Right forelimb (tissue), 1 donor: Measurements from ENCODE around the gene CAV3.

Experiments used
- DNase-seq: peaks from one replicate; pipeline ENCODE4 v3.0.0-alpha.2; 2018

Gene CAV3

DNA sequence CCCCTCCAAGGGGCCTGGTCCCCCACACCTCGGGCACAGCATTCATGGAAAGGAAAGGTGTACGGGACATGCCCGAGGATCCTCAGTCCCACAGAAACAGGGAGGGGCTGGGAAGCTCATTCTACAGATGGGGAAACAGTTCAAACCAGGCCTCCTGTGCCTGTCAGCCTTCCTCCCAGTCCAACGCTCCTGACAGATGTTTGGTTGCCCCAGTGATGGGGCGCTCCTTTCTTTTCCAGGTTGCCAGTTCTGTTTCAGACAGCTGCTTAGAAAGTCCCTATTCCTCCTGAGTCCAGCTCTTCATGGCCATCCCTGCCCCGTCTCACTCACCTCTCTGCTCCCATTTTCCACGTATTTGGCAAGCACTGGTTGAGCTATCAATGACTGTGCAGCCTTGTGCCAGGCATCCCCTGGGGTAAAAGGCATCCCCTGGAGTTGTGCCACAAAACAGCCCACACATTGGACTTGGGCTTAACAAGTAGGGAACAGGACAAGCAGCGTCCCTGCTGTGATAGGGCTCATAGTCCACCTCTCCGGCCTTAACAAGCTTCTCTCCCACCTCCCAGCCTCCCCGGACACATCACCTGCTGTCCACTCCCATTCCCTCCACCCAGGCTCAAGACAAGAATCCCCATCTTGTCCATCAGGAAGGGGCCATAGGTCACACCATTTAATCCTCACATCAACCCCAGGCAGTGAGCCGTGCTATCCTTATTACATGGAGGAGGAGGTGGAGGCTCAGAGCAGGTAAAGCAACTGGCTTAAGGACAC lies 29.2 kb downstream of the CAV3 start:
- DNase-seq = peak; percentile 31

GRCh38 chr3:8764528-8764927 lies 30.9 kb downstream of the CAV3 start:
- peak; percentile 15 for DNase-seq

- peak; percentile 38 for DNase-seq
Observed at GRCh38 chr3:8765528-8765927, 31.9 kb downstream of the CAV3 start.

DNA sequence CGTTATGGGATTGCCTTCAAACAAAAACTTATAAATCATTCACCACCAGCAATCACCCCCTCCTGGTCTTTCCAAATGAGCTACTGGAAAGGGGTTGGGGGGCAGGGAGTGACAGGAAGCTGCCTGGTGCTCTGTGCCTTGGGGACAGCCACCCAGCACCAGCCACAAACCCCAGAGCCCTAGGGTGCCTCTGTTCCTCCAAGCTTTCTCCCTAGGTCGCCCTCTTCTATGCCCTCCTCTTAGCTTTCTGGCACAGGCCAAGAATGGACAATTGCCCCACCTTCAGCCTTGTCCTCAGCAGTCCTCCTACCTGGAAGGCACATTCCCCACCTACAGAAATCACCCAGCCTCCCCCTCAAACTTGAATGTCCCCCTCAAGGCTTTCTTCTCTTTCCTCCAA lies 32.5 kb downstream of the CAV3 start:
- DNase-seq = no peak

DNA sequence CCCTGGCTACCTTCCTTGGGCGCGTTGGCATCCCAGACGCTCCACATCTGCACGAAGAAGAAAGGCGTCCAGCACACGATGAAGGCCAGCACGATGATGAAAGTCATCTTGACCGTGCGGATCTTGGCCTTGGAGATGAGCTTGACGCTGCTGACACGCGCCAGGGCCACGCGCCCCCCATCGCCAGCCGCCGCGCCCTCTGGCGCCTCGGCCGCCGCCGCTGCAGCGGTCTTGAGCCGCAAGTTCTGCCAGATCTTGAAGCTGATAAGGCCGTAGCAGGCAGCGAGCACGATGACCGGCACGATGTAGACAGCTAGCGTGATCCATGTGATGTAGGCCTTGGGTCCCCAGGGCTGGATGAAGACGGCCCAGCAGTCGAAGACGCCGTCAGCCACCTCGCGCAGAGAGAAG lies 33.7 kb downstream of the CAV3 start:
- DNase-seq = no peak

- no peak for DNase-seq
Observed at GRCh38 chr3:8767667-8768363, 34.2 kb downstream of the CAV3 start.

DNA sequence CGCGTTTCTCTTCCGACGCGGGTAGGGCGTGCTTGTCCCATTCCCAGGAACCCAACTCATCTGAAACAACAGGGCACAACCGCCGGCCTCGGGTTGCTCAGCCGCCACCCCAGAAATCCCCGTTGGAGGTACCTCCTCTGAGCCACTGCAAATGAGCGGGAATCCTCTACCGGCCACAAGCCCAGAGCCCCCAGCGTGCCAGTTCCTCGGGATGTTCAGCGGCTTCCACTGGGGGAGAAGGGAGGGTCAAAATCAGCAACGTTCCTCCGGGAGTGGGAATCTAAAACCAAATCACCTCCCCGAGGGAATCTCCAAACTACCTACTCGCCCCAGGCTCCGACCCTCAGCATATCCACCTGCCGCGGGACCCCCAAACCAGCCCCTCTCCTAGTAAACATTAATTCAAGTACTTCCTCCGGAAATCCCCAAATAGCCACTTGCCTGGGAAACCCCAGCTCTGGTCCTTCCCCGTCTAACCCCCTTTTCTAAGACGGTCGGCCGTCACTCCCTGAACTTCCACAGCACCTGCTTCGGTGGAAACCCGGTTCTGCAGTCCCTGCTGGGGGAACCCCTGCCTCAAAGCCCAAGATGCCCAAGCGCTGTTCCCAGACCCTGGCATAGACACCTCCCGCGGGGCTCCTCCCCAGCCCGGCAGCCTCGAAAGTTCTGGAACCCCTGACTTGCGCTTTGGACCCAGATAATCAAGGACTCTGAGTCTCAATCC lies 34.9 kb downstream of the CAV3 start:
- no peak for DNase-seq

DNA sequence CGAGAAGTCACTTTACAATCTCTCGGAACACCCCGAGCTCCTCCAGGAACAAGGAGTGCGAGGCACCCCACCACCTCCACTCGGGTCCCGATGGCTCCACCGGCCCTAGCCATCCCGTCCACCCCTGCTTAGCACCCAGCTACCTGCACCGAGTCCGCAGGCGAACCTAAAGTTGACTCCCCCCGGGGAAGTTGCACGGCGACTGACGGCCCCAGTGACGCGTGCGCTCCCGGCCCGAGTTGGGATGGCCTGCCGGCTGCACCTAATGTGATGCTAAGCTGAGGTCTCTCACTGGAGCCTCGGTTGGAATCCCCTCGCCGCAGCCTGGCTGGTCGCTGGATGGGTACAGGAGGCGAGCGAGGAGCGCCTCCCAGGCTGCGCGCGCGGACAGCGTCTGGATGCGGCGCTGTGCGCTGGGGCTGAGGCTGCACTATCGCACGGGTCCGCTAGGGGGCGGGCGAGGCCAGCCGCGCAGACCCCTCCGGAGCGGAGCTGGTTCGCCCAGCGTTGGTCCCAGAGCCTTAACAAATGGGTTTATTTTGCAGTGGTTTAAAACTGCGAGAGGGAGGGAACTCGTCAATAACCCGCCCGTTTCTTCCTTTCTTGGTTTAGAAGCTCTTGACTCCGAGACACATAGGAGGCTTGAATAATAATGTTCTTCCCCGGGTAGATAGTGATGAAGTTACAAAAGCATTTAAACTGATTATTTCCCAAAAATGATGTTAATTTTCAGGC lies 35.7 kb downstream of the CAV3 start, which contains the start of gene OXTR:
OXTR (minus strand) TSS at position 526 of the 735 bp plus-strand sequence. CDS start 1,426 bp downstream, outside the sequence.
- peak; percentile 86 for DNase-seq

- no peak for DNase-seq
Observed at GRCh38 chr3:8773941-8774542, 40.4 kb downstream of the CAV3 start.

- no peak for DNase-seq
Observed at GRCh38 chr3:8775181-8775580, 41.6 kb downstream of the CAV3 start.

- no peak for DNase-seq
Observed at GRCh38 chr3:8775602-8776001, 42.0 kb downstream of the CAV3 start.

DNA sequence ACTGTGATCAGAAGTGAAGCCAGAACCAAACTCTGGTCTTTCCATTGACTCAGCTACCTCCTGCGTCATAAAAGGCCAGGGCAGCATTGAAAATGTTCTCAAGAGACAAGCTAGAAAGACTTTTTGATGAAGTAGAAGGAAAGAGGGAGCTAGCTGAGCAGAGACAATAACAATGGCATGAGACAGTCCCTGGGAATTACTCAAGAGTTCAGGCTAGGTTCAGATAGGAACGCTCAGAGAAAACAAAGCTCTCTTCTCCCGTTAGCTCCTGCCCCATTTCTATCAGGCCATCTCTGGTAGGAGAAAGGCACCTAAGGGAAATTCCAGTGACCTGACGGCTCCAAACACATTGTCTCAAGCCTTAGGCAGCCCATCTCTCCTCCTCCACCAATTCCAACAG lies 42.8 kb downstream of the CAV3 start:
- DNase-seq = no peak

DNA sequence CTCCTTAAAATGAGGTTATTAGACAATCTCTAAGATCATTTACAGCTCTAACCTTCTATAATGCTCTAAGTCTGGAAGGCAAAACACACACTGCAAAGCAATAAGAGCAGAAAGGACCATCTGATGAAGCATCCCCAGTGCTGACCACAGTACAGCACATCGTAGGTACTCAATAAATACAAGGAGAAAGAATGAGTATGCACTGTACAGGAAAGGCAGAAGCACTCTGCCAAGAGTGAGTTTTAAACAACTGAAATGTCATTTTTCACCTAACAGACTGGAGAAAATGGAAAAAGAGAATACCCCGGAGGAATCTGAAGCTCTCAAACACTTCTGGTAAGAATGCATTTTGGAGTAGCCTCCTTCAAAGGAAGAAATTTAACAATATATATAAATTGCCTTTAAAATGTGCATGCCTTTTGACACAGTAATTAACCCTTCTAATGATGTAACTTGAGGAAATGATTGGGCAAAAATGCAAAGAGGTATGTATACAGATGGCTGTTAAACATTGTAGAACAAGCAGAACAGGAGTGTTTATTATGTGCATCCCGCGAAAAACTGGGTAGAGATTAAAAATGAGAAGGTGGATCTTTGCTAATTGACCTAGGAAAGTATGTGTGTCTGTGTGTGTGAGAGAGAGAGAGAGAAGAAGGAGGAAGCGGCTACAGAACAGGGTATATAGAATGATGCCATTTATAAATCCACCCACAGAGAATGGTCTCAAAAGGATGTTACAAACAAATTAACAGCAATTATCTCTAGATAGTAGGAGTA lies 43.8 kb downstream of the CAV3 start:
- no peak for DNase-seq

- DNase-seq = no peak
Observed at GRCh38 chr3:8777978-8778267, 44.3 kb downstream of the CAV3 start.

GRCh38 chr3:8778475-8778874 lies 44.9 kb downstream of the CAV3 start:
- DNase-seq = no peak

GRCh38 chr3:8780279-8780678 lies 46.7 kb downstream of the CAV3 start:
- no peak for DNase-seq

DNA sequence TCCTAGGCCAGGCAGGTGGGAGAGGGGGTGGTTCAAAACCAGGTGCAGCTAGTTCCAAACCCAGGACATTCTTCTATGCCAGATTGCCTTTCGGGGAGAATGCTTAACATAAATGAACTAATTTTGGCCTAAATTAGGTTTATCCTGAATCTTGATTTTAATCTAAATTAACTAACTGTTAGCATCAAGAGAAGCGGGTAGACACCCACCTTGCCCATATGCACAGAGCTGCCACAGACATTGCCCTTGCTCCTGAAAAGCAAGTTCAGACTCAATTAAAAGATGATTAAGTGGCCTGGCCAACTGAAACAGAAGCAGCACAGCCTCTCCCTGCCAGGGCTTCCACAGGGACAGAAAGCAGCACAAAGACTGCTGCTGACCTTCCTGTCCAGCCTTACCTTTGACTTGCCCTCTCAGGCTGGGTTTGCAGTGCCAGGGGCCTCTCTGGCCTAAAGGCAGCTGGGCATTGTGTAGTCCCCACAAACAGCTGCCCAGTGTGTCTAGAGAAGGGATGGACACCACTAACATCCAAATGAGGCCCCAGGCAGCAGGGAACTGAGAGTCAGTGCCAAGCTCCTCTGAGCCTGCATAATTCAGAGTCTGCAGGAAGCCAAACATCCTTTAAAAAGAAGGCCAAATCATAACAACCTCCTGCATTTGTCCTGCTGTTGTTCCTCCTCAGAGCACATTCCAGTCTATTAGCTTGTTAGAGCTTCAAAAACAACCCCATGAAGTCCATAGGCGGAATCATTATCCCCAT lies 51.3 kb downstream of the CAV3 start:
- no peak for DNase-seq

DNA sequence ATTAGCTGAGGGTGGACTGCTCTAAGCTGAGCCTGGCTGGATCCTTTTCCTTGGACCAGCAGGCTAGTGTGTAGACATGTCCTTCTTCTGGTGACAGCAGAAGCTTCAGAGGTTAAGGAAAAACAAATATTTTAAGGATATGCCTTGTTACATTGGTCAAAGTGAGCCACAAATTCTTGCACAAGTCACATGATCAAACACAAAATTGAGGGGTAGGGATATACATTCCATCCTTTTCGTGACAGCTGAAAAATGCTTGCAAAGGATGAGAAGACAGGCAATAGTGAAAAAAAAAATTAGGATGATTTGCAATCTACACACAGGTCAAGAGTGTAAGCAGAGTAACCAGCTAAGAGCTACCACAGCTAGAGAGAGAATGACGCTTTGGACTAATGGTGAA lies 56.9 kb downstream of the CAV3 start:
- DNase-seq = no peak

GRCh38 chr3:8793242-8793641 lies 59.6 kb downstream of the CAV3 start:
- no peak for DNase-seq

DNA sequence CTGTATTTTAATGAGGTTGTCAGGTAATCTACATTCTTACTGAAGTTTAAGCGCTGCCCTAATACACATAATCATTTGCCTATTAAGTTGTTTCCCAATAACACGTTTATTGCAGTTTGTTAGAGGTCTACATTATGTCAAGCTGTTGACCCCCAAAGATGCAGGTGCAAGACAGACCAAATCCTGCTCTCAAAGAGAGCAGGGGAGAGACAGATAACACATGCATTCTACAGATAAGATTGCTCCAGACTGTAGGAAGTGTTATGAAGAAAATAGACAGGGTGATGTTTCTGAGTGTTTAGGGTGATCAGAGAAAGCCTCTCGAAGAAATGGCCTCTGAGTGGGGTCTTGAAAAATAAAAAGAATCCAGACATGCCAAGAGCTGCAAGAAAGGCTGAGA lies 60.6 kb downstream of the CAV3 start:
- DNase-seq = no peak
